Femur (tissue), 1 donor: ENCODE results near the gene ELOVL7.
"Not testable (repeated sequence)": the region's sequence is repeated elsewhere in the genome, so short reads cannot be mapped to it uniquely, and the experiment has no call there.

Experiments
- DNase-seq: peaks from one replicate; pipeline ENCODE4 v3.0.0-alpha.2; 2017

Gene ELOVL7

DNA sequence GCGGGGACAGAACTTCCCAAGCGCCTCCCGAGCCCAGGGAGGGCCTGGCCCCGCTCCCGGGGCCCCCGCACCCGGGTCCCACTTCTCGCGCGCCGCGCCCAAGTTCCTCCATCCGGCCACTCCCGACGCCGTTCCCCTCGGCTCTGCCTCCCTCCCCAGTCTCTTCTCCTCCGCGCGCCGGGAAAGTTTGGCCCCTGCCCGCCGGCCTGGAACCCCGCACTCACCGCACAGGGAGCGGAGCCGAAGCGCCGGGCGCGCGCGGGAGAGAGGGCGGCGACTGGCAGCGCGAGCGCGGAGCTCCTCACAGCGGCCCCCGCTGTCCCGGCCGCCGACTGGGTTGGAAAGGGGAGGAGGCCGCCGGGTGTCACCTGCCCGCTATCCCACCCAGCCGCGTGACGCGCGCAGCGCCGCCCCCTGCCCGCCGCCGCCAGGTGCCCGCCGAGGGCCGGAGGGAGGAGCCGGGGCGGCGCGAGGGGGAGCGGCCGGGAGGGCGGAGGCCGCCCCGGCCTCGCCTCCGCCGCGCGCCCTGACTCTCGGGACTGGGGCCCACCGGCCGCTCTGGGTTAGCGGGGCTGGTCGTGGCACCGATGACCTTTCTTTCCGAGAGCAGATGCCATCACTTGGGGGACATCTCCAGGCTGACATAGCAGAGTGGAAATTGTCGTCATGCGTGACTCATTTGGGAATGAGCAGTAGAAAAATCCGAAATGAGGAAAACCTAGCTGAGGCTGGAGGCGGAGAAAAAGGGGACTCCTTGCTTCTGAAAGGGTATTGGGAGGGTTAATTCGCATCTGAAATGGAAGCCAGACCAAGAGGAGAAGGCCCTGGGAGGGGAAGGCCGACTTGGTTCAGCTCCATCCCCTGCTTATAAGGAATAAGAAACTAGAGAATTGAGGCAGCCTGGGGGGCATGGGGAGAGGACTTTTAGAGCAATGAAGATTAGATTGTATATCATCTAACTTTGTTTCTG, at the start of gene ELOVL7:
Gene ELOVL7, minus strand, starts transcription at position 334 of the 970 bp plus-strand sequence. CDS start 56,872 bp downstream, outside the sequence.
- peak; percentile 59 for DNase-seq

DNA sequence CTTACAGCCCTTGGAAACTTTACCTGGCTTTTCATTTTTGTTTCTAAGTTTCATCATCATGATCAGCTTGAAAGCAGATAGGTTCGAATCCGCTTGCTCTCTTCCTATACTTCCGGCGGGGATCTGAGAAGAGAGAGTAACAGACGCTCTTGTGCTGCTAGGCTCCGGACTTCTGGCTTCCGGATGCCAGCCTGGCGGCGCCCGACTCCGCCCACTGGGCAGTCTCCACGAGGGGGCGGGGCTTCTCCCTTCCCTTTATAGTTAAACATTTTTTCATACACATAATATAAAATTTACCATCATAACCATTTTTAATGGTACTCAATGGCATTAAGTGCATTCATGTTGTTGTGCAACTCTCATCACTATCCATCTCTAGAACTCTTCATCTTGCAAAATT, 49.5 kb upstream of the ELOVL7 start:
- DNase-seq = no peak

DNA sequence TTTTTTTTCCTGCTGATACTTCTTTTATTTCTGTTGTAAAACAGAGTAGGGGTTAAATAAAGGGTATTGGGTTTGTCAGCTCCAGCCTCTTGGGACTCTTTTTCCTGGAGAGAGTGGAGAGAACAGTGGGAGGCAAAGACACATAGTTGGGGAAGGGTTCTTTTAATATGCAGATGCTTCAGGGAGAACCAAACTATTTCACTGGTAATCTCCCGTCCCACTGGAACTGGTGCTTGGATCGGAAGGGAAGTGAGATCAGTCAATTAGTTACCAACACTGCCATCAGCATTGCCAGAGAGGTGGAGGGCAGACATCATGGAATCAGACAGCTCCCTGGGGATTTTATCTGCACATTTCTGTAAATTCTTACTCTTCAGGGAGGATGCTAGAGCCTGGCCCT, 47.6 kb upstream of the ELOVL7 start:
- no peak for DNase-seq

DNA sequence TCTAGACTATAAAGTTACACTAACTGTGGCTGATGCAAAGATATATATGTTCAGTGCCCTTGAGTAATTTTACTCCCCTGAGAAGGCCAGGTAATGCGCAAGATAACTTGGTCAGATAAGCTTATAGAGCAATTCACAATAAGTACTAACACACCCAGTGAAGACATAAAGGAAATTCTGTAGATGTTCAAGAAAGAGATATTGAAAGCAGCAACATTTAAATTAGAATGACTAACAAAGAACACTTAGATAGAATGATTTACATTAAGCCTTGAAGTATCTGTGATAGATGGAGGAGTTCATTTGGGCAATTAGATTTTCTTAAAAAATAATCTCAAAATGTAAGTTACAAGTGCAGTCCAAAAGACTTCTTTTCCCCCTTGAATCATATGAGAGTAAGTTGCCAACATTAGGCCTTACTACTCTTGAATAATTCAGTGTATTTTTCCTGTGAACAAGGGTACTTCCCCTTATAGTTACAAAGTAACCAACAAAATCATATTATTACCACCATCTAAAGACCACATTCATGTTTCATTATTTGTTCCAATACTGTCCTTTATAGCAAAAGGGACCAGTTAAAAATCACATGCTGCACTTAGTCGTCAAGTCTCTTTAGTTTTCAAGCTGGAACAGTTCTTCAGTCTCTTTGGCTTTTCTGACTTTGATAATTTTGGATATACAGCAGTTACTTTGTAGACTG, 44.4 kb upstream of the ELOVL7 start:
- no peak for DNase-seq

DNA sequence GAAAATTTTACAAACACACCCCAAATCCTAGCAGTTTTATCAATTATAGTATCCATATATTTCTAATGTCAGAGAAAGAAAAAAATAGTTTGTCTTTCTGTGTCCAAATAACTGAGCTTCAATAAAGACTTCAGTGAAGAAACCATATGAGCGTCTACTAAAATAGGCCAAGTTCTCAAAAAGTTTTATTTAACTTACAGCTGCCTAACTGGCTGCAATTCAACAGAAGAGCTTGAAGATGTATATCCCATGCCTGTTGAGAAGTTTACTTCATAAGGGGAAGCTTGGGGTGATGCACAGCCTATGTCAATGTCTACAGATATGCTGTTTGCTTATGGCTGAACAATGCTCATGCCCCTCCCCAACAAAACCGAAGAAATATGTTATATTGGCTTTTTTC, 43.7 kb upstream of the ELOVL7 start:
- no peak for DNase-seq

DNA sequence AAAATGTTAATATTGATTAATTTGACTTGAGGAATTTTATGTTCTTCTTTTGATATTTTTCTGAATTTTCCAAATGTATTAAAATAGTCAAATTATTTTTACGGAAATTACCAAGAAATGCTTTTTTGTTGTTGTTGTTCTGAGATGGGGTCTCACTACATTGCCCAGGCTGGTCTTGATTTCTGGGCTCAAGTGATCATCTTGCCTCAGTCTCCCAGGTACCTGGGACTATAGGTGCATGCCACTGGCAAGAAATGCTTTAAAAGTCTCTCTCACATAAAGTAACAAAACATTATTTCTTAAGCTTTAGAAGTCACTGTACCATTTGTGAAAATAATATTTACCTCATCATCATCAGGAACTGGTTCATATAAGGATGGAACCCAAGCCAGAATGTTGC, 43.0 kb upstream of the ELOVL7 start:
- DNase-seq = no peak

DNA sequence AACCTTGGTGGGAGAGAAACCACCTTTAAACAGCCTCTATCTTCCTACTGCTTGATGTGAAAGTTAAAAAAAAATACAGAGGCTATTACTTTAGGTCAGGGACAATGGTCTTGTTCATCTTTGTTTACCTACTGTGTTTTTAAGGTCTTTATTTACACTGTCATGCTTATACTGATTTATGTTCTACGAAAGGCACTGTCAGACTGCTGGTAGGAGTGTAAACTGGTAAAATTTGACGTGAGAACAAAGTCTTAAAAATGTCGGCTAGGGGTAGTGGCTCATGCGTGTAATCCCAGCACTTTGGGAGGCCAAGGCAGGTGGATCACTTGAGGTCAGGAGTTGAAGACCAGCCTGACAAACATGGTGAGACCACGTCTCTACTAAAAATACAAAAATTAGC, 42.1 kb upstream of the ELOVL7 start:
- no peak for DNase-seq

DNA sequence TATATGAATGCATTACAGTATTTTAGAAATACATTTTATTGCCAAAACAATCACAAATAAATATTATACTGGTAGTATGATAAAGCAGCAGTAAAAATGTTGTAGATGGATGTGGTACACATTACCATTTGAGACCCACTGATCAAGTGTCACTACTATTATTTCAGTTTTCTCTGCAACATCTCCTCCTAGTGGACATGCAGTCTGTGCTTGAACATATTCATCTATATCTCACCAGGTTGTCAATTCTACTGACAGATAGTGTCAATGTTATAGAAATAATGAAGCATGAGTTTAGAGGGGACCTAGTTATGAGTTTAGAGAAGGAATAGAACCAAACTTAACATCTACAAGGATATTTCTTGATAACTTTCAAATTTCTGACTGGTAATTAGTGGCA, 39.2 kb upstream of the ELOVL7 start:
- no peak for DNase-seq

DNA sequence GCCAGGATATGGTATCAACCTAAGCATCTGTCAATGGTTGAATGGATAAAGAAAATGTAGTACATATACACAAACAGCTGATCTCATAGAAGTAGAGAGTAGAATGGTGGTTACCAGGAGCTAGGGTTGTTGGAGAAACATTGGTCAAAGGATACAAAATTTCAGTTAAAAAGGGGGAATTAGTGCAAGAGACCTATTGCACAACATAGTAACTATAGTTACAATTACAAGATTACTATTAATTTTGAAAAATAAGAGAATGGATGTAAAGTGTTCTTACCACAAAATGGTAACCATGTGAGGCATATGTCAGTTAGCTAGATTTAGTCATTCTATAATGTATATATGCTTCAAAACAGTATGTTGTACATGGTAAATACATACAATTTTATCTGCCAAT, 28.8 kb upstream of the ELOVL7 start:
- DNase-seq = no peak

DNA sequence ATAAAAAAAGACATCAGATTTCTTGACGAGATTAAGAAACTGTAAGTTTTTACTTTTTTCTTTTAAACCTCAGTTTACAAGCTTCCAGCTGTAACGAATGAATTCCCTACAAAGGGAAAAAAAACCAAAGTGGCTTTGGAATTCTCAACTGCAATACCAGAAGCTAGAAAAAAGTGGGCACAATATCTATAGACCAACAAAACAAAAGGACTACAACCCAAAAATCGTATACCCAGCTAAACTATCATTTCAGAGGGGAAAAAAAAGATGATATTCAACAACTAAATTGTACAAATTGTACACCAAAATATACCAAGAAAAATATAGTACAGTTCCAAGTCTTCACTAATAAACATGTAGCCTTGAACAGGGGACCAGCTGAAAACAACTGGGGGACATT, 26.8 kb upstream of the ELOVL7 start:
- DNase-seq = no peak

DNA sequence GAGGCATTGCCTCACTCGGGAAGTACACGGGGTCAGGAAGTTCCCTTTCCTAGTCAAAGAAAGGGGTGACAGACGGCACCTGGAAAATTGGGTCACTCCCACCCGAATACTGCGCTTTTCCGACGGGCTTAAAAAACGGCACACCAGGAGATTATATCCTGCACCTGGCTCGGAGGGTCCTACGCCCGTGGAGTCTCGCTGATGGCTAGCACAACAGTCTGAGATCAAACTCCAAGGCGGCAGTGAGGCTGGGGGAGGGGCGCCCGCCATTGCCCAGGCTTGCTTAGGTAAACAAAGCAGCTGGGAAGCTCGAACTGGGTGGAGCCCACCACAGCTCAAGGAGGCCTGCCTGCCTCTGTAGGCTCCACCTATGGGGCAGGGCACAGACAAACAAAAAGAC, 16.5 kb upstream of the ELOVL7 start:
- DNase-seq = not testable (repeated sequence)

DNA sequence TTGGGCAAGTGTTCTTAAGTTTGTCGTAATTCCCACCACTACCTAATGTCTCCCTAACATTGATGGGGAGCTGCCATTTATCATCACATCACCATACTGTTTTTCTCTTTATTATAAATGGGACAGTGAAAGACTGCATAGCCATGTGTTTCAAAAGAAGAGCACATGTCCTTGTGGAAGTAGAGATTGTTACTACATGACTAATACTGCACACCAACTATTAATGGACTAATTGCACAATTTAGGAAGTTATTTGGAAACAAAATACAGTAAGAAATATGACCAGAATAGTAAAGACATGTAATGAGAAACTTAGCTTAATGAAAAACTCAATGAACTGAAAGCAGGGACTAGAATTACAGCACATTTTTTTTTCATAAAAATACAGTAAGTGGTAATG, 12.0 kb upstream of the ELOVL7 start:
- no peak for DNase-seq

DNA sequence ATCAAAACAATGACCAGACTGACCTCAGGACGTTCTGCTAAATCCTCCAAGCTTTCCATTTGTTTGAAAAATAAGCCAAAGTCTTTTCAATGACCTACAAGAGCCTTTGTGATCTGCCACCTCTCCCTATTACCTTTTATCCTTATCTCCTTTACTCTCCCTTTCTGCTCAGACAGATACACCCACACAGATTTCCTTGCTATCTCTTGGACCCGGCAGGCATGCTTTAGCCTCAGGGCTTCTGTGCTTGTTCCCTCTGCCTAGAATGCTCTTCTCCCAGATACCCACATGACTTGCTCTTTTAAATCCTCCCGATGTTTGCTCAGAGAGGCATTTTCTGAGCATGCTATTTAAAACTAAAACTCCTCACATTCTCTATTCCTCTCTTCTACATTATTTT, 8.9 kb upstream of the ELOVL7 start:
- DNase-seq = no peak

DNA sequence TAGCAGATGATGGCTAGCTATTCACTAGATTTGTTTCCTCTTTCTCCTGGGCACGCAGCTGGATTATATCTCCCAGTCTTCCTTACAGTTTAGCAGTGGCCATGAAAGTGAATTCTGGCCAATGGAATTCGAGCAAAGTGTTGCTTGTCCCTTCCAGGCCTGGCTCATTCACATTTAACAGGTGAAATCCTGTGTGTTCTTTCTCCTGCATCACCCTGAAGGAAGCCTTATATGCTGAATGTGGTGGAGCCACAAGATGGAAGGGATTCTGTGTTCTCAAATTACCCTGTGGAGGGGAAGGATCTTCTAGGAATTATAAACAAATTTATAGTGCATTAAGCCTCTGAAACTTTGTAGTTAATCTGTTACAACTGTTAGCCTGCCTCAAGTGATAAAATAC, 8.2 kb upstream of the ELOVL7 start:
- no peak for DNase-seq

DNA sequence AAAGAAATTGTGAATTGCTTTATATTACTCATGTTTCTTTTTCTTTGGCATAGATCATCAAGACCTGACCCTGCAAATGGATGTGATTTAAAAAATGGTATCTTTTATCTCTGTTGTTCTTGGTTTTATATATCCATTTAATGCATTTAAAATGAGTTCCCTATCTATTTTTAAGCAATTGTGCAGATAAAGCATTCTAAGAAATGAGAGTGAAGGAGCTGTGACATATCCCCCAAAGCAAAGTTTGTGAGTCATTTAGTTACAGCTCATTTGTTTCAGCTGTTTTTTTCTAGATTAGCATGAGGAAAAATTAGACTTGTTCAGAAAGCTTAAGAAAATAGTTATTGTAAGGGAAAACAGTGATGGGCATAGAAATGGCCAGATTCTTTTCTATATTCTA, 7.6 kb upstream of the ELOVL7 start:
- DNase-seq = no peak

DNA sequence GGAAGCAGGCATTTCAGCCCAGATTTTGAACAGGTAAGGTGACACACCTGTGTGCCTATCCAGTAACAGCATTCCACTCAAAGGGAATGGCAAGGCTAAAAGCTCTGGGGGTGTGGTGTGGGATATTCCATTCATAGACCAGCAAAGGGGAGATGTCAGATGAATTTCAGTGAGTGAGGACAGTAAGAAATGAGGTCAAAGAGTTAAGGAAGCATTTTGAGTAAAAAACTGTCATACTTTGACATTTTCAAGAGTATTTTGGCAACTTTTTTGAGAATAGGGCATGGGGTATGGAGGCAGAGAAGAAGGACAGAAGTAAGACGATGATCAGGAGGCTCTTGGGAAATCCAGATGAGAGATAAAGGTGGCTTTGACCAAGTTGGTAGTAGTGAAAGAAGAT, 2.2 kb upstream of the ELOVL7 start:
- DNase-seq = no peak

DNA sequence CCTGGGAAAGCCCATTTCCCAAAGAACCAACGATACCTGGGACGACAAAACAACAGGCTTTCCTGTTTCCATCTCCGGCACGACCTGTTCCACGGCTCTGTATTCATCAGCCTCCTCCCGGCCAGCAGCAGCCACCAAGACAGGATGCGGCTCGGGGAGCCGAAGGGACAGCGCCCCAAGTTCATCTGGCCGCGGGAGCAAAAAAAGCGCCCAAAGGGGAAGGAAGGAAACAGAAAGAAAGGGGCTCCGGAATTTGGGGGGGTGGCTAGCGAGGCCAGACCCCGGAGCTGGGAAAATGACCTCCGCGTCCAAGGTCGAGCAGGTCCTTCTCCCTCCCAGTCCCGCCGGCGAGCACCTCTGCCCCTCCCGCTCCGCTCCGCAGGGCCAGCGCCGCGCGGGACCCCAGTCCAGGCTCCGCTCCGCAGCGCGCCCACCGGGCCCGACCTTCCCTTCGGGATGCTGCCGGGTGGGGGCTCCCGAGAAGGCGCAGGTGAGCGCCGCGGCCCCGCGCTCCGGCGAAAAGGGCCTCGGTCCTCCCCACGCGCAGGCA, 608 bp downstream of the ELOVL7 start:
- DNase-seq = peak; percentile 22

DNA sequence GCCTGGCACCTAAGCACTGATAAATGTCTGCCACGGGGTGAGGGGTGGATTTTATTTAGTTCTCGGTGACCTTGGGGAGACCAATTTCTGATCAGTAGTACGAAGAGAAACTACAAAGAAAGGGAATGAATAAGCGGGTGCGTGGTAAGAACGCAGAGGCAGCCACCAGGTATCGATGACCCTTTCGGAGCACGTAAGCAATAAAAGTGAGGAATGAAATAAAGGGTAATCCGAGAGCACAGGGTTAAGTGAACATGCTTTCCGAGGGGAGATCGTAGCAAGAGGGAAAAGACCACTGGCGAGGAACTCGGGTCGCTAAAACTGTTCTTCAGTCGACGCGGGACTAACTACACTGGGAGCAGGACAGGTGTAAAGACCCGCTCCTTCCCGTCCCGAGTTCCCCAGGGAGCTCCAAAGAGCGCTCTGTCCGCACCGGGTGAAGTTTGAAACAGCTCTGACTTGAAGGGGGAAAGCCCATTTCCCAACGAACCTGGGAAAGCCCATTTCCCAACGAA, 1.1 kb downstream of the ELOVL7 start:
- peak; percentile 21 for DNase-seq

DNA sequence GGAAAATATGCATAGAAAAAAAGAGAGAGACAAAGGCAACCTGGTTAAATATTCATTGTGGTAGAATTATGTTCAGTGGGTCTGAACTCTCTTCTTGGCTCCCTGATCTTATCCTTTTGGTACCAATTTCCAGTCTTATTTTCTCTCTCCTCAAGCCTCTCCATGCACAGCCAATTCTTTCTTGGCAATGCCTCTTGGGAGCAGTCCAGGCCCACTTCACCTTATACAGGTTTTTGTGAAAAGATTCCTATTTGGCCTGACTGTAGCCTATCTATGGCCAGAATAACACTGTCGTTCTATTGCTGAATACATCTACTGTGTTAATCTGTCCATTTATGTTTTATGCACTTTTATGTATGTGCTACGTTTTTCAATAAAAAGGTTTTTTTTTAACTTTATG, 2.7 kb downstream of the ELOVL7 start:
- DNase-seq = no peak

DNA sequence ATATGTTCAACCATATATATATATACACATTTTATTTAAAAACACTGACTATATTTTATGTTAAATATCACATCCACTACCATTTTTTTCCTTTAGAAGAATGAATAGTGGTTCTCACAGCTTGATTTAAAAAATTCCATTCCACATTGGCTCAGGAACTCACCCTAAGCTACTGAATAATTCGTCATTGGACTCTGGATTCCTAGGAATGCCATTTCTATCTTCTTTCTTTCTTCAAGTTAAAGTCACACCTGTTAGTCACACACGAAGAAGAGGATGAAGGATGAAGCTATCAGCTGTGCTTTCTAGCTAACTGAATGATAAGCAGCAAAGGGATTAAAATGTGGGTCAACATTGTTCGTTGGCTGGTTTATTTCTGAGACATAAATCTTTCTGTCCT, 7.9 kb downstream of the ELOVL7 start:
- no peak for DNase-seq

DNA sequence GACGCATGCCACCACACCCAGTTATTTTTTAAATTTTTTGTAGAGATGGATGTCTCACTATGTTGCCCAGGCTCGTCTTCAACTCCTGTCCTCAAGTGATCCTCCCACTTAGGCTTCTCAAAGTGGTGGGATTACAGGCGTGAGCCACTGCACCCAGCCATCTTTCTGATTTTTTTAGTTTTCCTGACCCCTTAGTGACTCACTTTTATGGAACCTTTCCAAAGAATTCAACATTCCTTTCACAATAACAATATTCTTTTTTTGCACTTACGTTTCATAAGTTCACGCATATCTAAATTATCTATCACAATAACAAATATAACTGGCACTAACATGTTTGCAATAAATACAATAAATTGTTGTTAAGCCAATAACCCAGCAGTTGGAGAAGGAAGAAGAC, 8.5 kb downstream of the ELOVL7 start:
- DNase-seq = no peak

DNA sequence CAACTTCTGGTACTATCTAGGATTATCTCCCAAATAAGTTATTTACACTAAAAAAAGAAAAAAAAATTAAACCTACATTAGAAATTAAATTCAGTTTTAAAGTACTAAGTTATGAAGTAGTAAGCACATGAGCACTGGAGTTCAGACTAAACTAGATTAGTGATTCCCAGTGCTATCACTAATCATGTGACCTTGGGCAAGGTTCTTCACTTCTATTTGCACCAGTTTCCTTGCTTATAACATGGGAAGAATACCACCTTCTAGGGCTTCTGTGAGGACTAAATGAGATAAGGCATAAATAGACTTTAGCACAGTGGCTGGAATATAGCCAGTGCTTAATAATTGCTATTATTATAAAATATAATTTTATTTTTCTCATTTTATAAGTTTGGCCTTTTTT, 10.5 kb downstream of the ELOVL7 start:
- DNase-seq = no peak

DNA sequence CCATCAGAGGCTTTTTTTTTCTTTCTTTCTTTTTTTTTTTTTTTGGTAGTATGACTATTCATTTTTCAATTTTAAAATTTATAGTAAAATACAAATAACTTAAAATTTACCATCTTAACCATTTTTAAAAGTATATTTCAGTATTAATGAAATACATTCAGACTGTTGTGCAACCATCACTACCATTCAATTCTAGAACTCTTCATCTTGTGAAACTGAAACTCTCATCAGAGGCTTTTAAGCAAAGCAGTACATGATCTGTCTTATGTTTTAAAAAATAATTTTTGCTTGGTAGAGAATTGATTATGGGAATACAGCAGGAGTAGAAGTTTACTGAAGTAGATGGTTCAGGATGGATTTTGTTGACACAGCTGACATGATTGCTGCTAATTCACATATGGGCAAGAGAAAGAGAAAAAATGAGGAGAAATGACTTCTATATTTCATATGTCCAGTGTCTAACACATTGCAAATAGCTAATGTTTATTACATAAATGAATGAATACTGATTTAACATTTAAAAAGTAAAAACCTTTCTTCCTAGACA, 13.4 kb downstream of the ELOVL7 start:
- DNase-seq = no peak
